Neural progenitor cell (in vitro differentiated cells): Measurements from ENCODE around the gene MTX3.

Source experiments
- CTCF ChIP-seq: fragments of 200-600 bp; sonication (generic); IDR thresholded peaks from 2 replicates; pipeline ENCODE4 v1.5.1; 2017; ENCODE audit warnings: antibody characterized with exemption, mild to moderate bottlenecking
- EZH2 ChIP-seq: fragments of 200-600 bp; sonication (generic); IDR thresholded peaks from 2 replicates; pipeline ENCODE4 v1.6.1; 2017; ENCODE audit warnings: antibody characterized with exemption, mild to moderate bottlenecking, moderate library complexity

DNA sequence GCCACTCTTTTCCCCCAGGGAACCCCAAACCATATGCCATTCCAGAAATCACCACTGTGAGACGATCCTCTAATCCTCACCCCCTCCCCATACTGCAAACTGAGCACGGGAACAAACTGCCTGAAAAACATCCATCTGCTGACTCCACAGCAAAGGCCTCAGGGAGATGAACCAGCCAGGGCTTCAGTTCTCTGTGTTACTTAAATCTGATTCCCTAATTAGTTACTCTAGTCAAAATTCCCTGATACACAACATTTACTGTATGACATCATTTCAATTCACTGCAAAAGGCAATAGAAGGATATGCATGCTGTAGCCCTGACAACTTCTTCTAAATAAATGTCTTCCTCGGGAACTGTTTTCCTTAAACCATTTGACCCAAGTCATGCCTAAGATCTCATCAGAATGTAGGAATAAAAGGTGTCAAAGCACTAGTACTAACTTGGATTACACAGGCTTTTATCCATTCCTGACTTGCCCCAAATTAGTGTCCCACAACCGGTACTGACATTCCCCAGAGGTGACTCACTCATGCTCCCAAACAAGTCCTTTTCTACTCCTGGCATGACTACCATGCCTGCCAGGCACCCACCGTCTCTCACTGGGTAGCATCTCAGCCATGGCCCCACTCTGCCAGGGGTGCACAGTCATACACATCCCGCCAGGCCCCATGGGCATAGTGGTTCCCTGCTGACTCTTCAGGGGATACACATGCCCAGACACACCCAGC lies 35.0 kb downstream of the MTX3 start:
- TF ChIP-seq CTCF = no peak
- no peak for TF ChIP-seq EZH2
